Stimulated activated CD4-positive, alpha-beta T cell treated with anti-CD3 and anti-CD28 coated beads, TNF-alpha, amount 100 ng/mL, for 4 hours (primary cell): Measurements from ENCODE around the gene TCEAL5.
"Not testable (repeated sequence)": the region's sequence is repeated elsewhere in the genome, so short reads cannot be mapped to it uniquely, and the experiment has no call there.

ENCODE experiments used
- DNase-seq, 3 experiments: peaks; one replicate each; pipeline ENCODE4 v3.0.0-alpha.2; 2020; ENCODE audit warnings: low read depth in 3 of 3

TCEAL5 gene, protein sequence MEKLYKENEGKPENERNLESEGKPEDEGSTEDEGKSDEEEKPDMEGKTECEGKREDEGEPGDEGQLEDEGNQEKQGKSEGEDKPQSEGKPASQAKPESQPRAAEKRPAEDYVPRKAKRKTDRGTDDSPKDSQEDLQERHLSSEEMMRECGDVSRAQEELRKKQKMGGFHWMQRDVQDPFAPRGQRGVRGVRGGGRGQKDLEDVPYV

GRCh38 chrX:103276581-103277002, at the start of gene TCEAL5:
Gene TCEAL5 (minus strand): TSS chrX:103276750. CDS start chrX:103274563, 2,187 bp downstream.
- no peak for DNase-seq

GRCh38 chrX:103311399-103311780, 34.8 kb upstream of the TCEAL5 start:
- DNase-seq = no peak

- DNase-seq = peak; percentile 55 to 76 (median 76)
These were observed 34.2 kb upstream of the TCEAL5 start, which contains the start of gene BEX2 for GRCh38 chrX:103310555-103311398. Gene BEX2 (minus strand): TSS chrX:103310990. CDS start chrX:103309976, 1,014 bp downstream.

GRCh38 chrX:103309860-103310554, 33.5 kb upstream of the TCEAL5 start:
- no peak for DNase-seq

- not testable (repeated sequence) for DNase-seq
These were observed 29.1 kb upstream of the TCEAL5 start for GRCh38 chrX:103305666-103306065.

DNA sequence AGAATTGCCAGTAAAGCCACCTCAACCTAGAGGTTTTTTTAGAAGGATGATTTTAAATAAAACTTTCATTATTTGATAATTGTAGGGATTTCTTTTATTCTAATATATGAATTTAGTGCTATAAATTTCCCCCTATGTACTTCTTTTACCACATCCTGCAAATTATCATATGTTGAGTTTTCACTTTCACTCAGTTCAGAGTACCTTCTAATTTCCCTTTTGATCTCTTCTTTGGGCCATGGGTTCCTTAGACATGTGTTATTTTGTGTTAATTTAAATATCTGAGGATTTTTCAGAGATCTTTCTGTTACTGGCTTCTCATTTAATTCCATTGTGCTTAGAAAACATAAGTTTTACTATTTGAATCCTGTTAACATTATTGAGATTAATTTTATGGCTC, 28.2 kb upstream of the TCEAL5 start:
- no peak for DNase-seq

DNA sequence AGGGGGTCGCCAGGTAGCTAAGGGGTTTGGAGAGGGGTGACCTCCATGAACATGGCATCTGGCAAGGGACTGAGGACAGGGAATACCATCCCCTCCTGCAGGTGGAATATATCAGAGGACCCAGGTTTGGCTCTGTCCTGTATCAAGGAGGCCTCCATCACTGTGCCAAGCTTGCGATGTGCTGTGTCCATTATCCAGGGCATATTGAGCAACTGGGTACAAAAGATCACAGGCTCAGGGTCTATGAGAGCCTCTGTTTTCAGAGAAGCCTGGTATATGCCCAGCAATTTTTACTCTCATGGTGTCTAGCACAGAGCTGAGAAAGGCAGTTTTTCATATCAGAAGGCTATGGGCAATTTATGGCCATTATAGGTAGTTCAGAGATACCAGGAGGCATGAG, 16.6 kb upstream of the TCEAL5 start:
- DNase-seq = no peak

GRCh38 chrX:103279624-103280023, 3.1 kb upstream of the TCEAL5 start:
- no peak for DNase-seq

DNA sequence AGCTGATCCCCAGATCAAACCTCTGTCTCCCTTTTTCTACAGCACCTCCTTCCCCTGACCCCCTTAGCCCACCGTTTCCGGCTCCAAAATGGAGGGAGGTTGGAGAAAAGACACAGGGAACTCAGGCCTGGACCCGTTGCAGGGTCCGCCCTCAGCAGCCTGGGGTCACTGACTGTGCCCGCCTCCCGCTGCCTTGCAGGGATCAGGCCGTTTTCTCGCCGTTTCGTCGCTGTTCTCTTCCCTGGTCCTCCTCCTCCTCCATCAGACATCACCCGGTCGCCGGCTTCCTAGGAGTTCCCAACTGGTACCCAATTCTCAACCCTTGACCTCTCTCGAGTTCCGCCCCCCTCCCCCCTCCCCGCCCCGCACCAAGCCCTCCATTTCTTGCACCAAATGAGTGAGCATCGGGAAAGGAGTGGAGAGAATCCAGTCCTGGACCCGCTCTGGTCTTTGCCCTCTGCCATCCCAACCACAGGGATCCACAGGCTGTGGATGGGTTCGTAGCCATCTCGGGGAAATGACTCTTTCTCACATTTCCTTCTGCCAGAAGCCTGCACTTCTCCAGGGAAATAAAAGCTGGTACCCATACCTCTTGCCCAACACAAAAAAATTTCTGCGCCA, 493 bp downstream of the TCEAL5 start:
- no peak for DNase-seq

- no peak for DNase-seq
These were observed 2.3 kb downstream of the TCEAL5 start for GRCh38 chrX:103274284-103274683.

GRCh38 chrX:103258275-103258674, 18.3 kb downstream of the TCEAL5 start:
- no peak for DNase-seq

DNA sequence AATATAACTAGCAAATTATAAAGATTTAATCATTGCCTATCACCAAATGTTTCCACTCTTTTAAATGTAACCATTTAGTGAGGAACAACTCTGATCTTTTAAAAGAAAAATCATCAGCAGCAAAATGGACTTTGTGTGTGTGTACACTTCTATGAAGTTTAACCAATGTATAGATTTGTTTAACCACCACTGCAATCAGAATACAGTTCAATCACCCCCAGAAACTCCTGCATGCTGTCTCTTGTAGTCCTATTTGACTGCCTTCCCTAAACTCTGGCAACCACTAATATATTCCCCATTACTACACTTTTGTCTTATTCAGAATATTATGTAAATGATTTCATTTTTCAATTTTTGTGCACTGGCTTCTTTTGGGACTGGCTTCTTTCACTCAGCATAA, 19.9 kb downstream of the TCEAL5 start:
- DNase-seq = no peak

DNA sequence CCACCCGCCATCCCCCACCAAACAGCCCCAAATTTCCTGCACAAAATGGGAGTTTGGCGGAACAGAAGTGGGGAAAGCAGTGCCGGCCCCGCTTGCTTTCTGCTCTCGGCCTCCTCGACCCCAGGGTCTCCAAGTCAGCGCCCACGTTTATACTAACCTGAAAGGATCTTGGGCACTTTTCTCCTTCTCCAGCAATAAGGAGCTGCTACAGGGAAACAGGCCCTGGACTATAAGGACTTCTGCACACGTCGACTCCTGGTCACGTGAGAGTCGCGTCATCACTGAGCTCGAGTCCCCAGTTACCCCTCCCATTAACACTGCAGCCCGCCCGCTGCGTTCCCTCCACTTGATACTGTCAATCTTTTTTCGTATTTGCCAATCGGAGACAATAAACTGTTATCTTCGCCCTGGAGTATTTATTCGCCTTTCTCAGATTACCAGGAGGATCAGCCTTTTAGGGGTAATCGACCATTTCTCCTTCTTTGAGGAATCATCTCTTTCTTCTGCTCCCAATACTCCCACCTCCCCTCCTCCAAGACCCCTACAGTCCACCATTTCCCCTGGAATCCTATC, 21.5 kb downstream of the TCEAL5 start, which contains the start of gene TCEAL8:
TCEAL8 (minus strand) TSS at position 235 of the 573 bp plus-strand sequence. CDS start 1,176 bp downstream, outside the sequence.
- peak; percentile 13 to 25 (median 23) for DNase-seq

DNA sequence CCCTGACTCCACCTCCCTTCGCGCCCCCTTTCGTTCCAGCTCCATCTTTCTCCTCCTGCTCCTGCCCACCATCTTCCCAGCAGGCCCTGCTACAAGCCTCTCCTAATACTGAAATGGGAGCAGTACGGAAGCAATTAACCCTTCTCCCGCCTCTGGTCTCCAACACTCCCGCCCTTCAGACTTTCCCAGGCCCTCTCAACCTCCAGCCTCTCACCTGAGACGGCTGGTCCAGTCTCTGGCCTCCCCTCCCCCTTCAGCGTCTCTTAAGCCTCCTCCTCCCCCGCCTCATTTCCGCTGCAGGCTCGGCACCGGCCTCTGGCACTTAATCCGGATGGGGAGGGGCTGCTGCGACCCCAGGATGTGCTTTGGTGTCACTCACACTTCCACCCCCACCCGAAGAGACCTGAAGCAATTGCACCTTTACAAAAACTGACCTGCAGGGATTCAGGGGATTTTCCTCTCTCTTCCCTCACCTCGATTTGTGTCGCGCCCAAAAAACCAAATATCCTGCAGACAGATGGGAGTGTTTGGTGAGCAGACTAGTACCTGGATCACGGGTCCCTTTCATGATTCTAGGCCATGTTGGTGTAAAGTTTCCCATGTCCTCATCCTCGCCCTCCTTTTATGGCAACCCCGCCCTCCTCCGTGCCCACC, 22.3 kb downstream of the TCEAL5 start:
- DNase-seq = no peak

GRCh38 chrX:103253608-103254007, 22.9 kb downstream of the TCEAL5 start:
- DNase-seq = no peak

- no peak for DNase-seq
These were observed 25.6 kb downstream of the TCEAL5 start for GRCh38 chrX:103250977-103251376.

DNA sequence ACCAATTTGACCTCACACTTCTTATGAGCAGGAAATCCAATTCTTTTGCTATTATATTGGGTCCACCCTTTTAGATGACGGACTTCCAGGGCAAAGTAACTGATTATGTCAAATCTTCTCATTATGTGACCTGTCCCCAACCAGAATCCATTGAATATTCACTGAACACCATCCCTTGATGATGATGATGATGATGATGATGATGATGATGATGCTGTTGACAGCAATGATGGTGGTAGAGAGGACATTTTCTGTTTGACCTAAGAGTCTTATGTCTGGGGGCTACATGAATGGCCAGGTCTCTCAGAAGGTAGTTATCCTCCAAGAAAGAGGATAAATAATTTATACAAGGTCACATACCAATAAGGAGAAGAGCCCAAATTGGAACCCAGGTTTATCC, 26.7 kb downstream of the TCEAL5 start:
- DNase-seq = no peak

GRCh38 chrX:103248553-103248952, 28.0 kb downstream of the TCEAL5 start:
- no peak for DNase-seq

- DNase-seq = no peak
These were observed 36.4 kb downstream of the TCEAL5 start for GRCh38 chrX:103240155-103240554.

GRCh38 chrX:103236296-103236695, 40.3 kb downstream of the TCEAL5 start:
- no peak for DNase-seq

GRCh38 chrX:103235608-103236007, 40.9 kb downstream of the TCEAL5 start:
- DNase-seq = not testable (repeated sequence)
